K562 (cell line): ENCODE results near the gene NRG3. TPM values are rescaled to one million over a fixed set of nuclear protein-coding genes. Genes with fewer than 3 reads are reported as not detected.

Experiments
- ATAC-seq: fragments of 200-7000 bp; cut with Tn5 transposase; 3 replicates; pipeline ENCODE4 v1.9.1; 2020; ENCODE audit warnings: moderate library complexity
- BruUV-seq: library from RNA; stranded (reverse); fragments of 400-500 nt; replicated peaks from 2 replicates; lab custom pipeline; 2021; lab: Mats Ljungman, UMichigan
- CTCF ChIA-PET: fragments of 300-600 bp; formaldehyde crosslinking; extraction: SDS; loops from one replicate; lab custom pipeline; 2021; ENCODE audit warnings: low intra/inter-chr PET ratio; lab: Yijun Ruan, JAX
- POLR2A ChIA-PET: fragments of 300-600, 350-650 bp; sonication (Branson Sonifier 250); formaldehyde crosslinking; extraction: SDS; loops from one replicate; lab custom pipeline; 2021; ENCODE audit warnings: antibody characterized with exemption, inconsistent platforms; lab: Yijun Ruan, JAX
- DNase-seq, 4 experiments: peaks; one replicate each; pipeline versions ENCODE4 v3.0.0 to v3.0.0-alpha.2; 2011 to 2018; ENCODE audit warnings: low spot score in 3 of 4, mixed read lengths in 3 of 4; ENCODE audit errors: extremely low read depth in 1 of 4
- FAIRE-seq: peaks from 2 replicates; lab custom pipeline; 2011; peaks lifted over from hg19 to GRCh38; lab: Jason Lieb, UNC
- H2AFZ ChIP-seq: 2 replicates; pipeline ENCODE4 v1.6.0; 2011; ENCODE audit warnings: low read depth, low read length, control low read depth, inconsistent platforms
- H3K27ac ChIP-seq: fragments of 200-600 bp; 3 replicates; pipeline ENCODE4 v1.8.0; 2011; ENCODE audit warnings: low read depth, mild to moderate bottlenecking, control low read depth, inconsistent platforms, low read length, moderate library complexity, mixed read lengths; ENCODE audit errors: extremely low read depth
- H3K27me3 ChIP-seq, 2 experiments: fragments of 300-600 bp in 1 of 2; 2 replicates in 1 of 2; 3 replicates in 1 of 2; pipeline versions ENCODE4 v1.6.0 to v1.8.0; 2011; ENCODE audit warnings: inconsistent platforms in 2 of 2, low read length in 2 of 2, mild to moderate bottlenecking in 1 of 2, mixed read lengths in 1 of 2, moderate library complexity in 1 of 2; ENCODE audit not compliant: control insufficient read depth in 2 of 2, insufficient read depth in 2 of 2
- H3K36me3 ChIP-seq: fragments of 300-600 bp; 3 replicates; pipeline ENCODE4 v1.8.0; 2011; ENCODE audit warnings: mild to moderate bottlenecking, low read length, inconsistent platforms; ENCODE audit not compliant: control insufficient read depth, insufficient read depth
- H3K4me1 ChIP-seq, 2 experiments: fragments of 200-600 bp in 1 of 2; replicated peaks in 1 of 2; 2 replicates in 1 of 2; 3 replicates in 1 of 2; pipeline versions ENCODE4 v1.5.1 to v1.8.0; 2011; ENCODE audit warnings: inconsistent platforms in 2 of 2, low read length in 2 of 2, mild to moderate bottlenecking in 1 of 2, mixed read lengths in 1 of 2, moderate library complexity in 1 of 2; ENCODE audit not compliant: control insufficient read depth in 2 of 2, insufficient read depth in 2 of 2
- H3K4me2 ChIP-seq: 2 replicates; pipeline ENCODE4 v1.6.1; 2011; ENCODE audit warnings: low read length, control low read depth, inconsistent platforms, mixed read lengths; ENCODE audit not compliant: insufficient read depth
- H3K4me3 ChIP-seq: fragments of 200-600 bp; sonication (generic), shearing (Covaris generic); 2 replicates; pipeline ENCODE4 v1.5.1; 2016; ENCODE audit warnings: control low read depth, inconsistent platforms
- H3K79me2 ChIP-seq: fragments of 200-600 bp; 3 replicates; pipeline ENCODE4 v1.8.0; 2011; ENCODE audit warnings: low read length, inconsistent platforms; ENCODE audit not compliant: control insufficient read depth, insufficient read depth
- H3K9ac ChIP-seq, 2 experiments: 2 replicates each; pipeline versions ENCODE4 v1.6.0 to v1.6.1; 2011; ENCODE audit warnings: low read depth in 2 of 2, low read length in 2 of 2, control low read depth in 1 of 2, inconsistent platforms in 1 of 2, mild to moderate bottlenecking in 1 of 2, mixed read lengths in 1 of 2; ENCODE audit not compliant: insufficient read depth in 1 of 2
- H3K9me1 ChIP-seq: one replicate; pipeline ENCODE4 v1.6.0; 2011; ENCODE audit warnings: inconsistent platforms, mild to moderate bottlenecking, low read length, moderate library complexity; ENCODE audit not compliant: control insufficient read depth, insufficient read depth
- H3K9me3 ChIP-seq: replicated peaks from 2 replicates; pipeline ENCODE4 v1.5.1; 2011; ENCODE audit warnings: low read depth, low read length, inconsistent platforms; ENCODE audit not compliant: control insufficient read depth, insufficient read depth
- H4K20me1 ChIP-seq: replicated peaks from 2 replicates; pipeline ENCODE4 v1.6.1; 2011; ENCODE audit warnings: low read length, inconsistent platforms, mixed read lengths; ENCODE audit not compliant: control insufficient read depth, insufficient read depth
- DIDO1 ChIP-seq: fragments of 450-650 bp; IDR thresholded peaks from 2 replicates; pipeline ENCODE4 v1.6.1; 2016; ENCODE audit warnings: low read depth, missing biosample characterization, missing genetic modification characterization
- GTF2A2 ChIP-seq: IDR thresholded peaks from 2 replicates; pipeline ENCODE4 v1.6.1; 2016; ENCODE audit warnings: mild to moderate bottlenecking, missing genetic modification characterization, missing compliant biosample characterization
- HIVEP1 ChIP-seq: fragments of 250-450 bp; sonication (Bioruptor Pico); IDR thresholded peaks from 2 replicates; pipeline ENCODE4 v1.4.0; 2020; ENCODE audit warnings: mild to moderate bottlenecking
- NFRKB ChIP-seq: fragments of 450-650 bp; IDR thresholded peaks from 2 replicates; pipeline ENCODE4 v1.6.1; 2016; ENCODE audit warnings: low read depth
- ZNF212 ChIP-seq: fragments of 450-650 bp; formaldehyde crosslinking; IDR thresholded peaks from 2 replicates; pipeline ENCODE4 v1.4.0; 2020; ENCODE audit warnings: mild to moderate bottlenecking
- in situ Hi-C: fragments of 300-500 bp; cut with MboI; formaldehyde crosslinking; loops from 4 replicates; pipeline ENCODE4 v1.15.0; 2018; ENCODE audit warnings: inconsistent platforms, mixed read lengths
- intact Hi-C: fragments of 100-400 bp; cut with micrococcal nuclease; formaldehyde crosslinking; loops from 2 replicates; pipeline ENCODE4 v1.14.2; 2022
- polyA plus RNA-seq, 8 experiments: library from polyadenylated mRNA; depleted of rRNA in 4 of 8; stranded (reverse) in 5 of 8; unstranded in 3 of 8; fragments of >200 nt; fragmentation: Nextera tagmentation in 2 of 8; fragmentation: Illumina TruSeq in 1 of 8; extraction: Ambion mirVana in 2 of 8; extraction: Trizol in 1 of 8; gene quantifications; 2 replicates each; pipeline versions ENCODE4 v1.2.1 to v1.2.3, GENCODE V29; 2011 to 2014; ENCODE audit warnings: inconsistent platforms in 1 of 8, missing spikeins in 1 of 8
- total RNA-seq, 7 experiments: library from RNA; depleted of rRNA in 6 of 7; stranded (reverse); fragments of >200 nt in 6 of 7; fragmentation: Illumina TruSeq in 2 of 7; extraction: Trizol in 2 of 7; gene quantifications; 2 replicates each; pipeline versions ENCODE4 v1.2.1 to v1.2.3, GENCODE V29; 2011 to 2021; ENCODE audit warnings: low replicate concordance in 1 of 7
- TF ChIP-seq, protein P1 (sequence below): fragments of 250-450 bp; sonication (Bioruptor Pico); IDR thresholded peaks from 2 replicates; pipeline ENCODE4 v1.4.0; 2020
- TF ChIP-seq, protein P2 (sequence below): fragments of 250-450 bp; sonication (Bioruptor Pico); IDR thresholded peaks from 2 replicates; pipeline ENCODE4 v1.5.0; 2021; ENCODE audit warnings: mild to moderate bottlenecking, borderline replicate concordance

Gene NRG3
- total and polyA plus RNA-seq, 9 of the 15 experiments (the other 6 are each of a cell fraction or from before 2014, with no cell fraction given) = not detected

DNA sequence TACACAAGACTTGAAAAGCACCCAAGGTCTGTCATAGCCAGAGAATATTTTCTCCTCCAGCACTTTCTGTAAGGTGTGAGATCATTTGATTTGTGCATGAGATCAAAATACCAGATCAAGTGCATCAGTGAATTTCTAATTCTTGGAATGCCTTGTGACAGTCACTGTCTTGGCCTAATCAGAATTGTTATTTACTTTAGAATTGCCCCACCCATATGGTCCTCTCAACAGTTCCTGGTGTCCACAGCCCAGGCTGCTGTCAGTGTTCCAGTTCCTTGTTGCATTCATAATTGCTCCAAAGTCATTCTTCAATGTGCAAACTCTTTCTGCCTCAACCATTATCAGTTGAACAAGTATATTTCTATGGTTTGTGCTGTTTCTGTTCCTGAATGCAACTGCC is 770.2 kb downstream of the NRG3 start:
- BruUV-seq = no TSS peak
- intact Hi-C loops = no loop called here
- no peaks in the 10 kb centered on the region for H3K9me3 ChIP-seq

More for the DNA sequence above, 770.2 kb downstream of the NRG3 start:
- FAIRE-seq (no peak), DNase-seq (no peak), ATAC-seq (no peak)
- Histone ChIP-seq H3K79me2 (no peaks in the 10 kb centered on the region), H3K4me1 (no peaks in the 10 kb centered on the region), H3K27me3 (no peaks in the 10 kb centered on the region), H3K4me2 (no peak overlapping the region), H3K4me3 (no peak overlapping the region), H3K9me1 (no peaks in the 10 kb centered on the region), H3K36me3 (no peaks in the 10 kb centered on the region), H3K9ac (no peak overlapping the region), H2AFZ (no peak overlapping the region), H3K27ac (no peak overlapping the region), H4K20me1 (no peaks in the 10 kb centered on the region)
- ChIA-PET POLR2A (no interaction called here), CTCF (no interaction called here)
- in situ Hi-C loops = no loop called here
- TF ChIP-seq NFRKB = no peak
- TF ChIP-seq ZNF212 (CRISPR knock-in tag) = no peak
- no peak for TF ChIP-seq GTF2A2 (tag)
- TF ChIP-seq DIDO1 (tag) = no peak
- TF ChIP-seq HIVEP1 (CRISPR knock-in tag) = no peak
- TF ChIP-seq, protein P1, sequence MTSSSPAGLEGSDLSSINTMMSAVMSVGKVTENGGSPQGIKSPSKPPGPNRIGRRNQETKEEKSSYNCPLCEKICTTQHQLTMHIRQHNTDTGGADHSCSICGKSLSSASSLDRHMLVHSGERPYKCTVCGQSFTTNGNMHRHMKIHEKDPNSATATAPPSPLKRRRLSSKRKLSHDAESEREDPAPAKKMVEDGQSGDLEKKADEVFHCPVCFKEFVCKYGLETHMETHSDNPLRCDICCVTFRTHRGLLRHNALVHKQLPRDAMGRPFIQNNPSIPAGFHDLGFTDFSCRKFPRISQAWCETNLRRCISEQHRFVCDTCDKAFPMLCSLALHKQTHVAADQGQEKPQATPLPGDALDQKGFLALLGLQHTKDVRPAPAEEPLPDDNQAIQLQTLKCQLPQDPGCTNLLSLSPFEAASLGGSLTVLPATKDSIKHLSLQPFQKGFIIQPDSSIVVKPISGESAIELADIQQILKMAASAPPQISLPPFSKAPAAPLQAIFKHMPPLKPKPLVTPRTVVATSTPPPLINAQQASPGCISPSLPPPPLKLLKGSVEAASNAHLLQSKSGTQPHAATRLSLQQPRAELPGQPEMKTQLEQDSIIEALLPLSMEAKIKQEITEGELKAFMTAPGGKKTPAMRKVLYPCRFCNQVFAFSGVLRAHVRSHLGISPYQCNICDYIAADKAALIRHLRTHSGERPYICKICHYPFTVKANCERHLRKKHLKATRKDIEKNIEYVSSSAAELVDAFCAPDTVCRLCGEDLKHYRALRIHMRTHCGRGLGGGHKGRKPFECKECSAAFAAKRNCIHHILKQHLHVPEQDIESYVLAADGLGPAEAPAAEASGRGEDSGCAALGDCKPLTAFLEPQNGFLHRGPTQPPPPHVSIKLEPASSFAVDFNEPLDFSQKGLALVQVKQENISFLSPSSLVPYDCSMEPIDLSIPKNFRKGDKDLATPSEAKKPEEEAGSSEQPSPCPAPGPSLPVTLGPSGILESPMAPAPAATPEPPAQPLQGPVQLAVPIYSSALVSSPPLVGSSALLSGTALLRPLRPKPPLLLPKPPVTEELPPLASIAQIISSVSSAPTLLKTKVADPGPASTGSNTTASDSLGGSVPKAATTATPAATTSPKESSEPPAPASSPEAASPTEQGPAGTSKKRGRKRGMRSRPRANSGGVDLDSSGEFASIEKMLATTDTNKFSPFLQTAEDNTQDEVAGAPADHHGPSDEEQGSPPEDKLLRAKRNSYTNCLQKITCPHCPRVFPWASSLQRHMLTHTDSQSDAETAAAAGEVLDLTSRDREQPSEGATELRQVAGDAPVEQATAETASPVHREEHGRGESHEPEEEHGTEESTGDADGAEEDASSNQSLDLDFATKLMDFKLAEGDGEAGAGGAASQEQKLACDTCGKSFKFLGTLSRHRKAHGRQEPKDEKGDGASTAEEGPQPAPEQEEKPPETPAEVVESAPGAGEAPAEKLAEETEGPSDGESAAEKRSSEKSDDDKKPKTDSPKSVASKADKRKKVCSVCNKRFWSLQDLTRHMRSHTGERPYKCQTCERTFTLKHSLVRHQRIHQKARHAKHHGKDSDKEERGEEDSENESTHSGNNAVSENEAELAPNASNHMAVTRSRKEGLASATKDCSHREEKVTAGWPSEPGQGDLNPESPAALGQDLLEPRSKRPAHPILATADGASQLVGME = no peak
- TF ChIP-seq, protein P2, sequence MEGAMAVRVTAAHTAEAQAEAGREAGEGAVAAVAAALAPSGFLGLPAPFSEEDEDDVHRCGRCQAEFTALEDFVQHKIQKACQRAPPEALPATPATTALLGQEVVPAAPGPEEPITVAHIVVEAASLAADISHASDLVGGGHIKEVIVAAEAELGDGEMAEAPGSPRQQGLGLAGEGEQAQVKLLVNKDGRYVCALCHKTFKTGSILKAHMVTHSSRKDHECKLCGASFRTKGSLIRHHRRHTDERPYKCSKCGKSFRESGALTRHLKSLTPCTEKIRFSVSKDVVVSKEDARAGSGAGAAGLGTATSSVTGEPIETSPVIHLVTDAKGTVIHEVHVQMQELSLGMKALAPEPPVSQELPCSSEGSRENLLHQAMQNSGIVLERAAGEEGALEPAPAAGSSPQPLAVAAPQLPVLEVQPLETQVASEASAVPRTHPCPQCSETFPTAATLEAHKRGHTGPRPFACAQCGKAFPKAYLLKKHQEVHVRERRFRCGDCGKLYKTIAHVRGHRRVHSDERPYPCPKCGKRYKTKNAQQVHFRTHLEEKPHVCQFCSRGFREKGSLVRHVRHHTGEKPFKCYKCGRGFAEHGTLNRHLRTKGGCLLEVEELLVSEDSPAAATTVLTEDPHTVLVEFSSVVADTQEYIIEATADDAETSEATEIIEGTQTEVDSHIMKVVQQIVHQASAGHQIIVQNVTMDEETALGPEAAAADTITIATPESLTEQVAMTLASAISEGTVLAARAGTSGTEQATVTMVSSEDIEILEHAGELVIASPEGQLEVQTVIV (CRISPR knock-in tag) = no peak
